GM19372 (cell line): ENCODE data around the gene TTLL4.
A peak's percentile ranks its signal among the peaks of the same experiment; 100 is the strongest.

Experiments
- ATAC-seq: cut with Tn5 transposase; IDR thresholded peaks from one replicate; pipeline ENCODE4 v1.9.1; 2021; ENCODE audit warnings: mild to moderate bottlenecking, low read depth, moderate library complexity; ENCODE audit not compliant: unreplicated experiment

Gene TTLL4

DNA sequence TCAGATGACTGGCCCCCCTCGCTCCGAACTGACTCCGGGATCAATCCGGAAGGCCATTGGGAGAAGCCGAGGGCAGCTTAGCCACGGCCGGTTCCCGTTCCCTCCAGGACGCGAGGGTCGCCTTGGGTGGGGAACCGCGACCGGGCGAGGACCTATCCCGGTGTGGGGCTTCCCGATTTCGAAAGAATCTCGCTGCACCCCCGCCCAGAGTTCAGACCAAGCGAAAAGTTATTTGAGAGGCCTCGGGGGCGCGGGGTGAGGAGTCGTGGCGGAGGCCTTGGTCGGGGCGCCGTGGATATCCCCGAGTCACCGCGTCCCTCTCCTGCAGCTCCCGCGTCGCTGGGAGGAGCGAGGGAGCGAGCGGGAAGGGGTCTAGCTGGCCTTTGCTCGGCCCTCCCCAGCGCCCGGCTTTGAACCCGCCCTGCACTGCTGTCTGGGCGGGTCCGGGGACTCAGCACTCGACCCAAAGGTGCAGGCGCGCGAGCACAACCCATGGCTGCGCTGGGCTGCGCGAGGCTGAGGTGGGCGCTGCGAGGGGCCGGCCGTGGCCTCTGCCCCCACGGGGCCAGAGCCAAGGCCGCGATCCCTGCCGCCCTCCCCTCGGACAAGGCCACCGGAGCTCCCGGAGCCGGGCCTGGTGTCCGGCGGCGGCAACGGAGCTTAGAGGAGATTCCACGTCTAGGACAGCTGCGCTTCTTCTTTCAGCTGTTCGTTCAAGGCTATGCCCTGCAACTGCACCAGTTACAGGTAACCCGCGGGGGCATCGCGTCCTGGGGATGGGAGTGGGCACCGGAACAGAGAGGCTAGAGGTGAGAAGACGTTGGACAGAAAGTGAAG lies 71.3 kb downstream of the TTLL4 start, which contains the start of gene CYP27A1:
TSS of gene CYP27A1 (plus strand) at position 457 of the 837 bp plus-strand sequence. CDS start at position 493, 36 bp downstream.
- peak; percentile 56 for ATAC-seq

DNA sequence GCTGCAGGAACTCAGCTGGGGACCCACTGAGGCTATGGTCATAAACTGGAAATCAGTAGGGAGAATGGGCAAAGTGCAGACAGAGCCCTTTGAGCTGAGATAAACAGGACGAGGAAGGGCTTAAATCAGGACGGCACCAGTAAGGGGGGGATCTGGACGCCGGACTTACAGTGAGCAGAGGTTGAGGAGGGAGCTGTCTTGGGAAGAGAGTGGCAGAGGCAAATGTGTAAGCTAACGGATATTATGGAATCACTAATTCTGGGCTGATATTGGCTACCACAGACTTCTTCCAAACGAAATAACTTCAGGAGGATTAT lies 71.9 kb downstream of the TTLL4 start:
- no peak for ATAC-seq

DNA sequence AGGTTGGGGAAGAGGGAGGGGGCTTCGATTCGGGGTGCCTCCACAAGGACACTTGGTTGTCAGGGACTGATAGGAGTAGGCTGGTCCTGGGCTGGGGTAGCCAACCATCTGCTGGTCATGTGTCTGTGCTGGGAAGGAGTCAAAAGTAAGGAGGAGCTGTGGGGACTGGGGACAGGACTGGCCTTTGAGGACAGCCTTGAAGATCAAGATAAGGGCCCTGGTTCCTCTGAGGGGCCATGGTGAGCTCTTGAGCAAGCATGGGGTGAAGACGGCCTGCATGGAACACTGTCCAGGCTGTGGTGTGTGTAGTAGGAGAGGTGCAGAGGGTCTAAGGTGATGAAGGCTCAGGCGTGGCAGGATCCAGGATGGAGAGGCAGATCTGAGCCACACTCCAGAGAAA lies 73.1 kb downstream of the TTLL4 start:
- no peak for ATAC-seq

DNA sequence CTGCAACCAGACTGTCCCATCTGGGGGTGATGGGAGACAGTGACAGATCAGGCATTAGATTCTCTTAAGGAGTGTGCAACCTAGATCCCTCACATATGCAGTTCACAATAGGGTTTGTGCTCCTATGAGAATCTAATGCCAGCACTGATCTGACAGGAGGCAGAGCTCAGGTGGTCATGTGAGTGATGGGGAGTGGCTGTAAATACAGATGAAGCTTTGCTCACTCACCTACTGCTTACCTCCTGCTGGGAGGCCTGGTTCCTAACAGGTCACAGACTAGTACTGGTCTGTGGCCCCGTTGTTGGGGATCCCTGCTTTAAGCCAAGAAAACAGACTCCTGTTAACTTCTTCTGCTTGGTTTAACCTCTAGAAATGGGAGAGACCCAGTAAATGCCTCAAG lies 74.5 kb downstream of the TTLL4 start:
- no peak for ATAC-seq

DNA sequence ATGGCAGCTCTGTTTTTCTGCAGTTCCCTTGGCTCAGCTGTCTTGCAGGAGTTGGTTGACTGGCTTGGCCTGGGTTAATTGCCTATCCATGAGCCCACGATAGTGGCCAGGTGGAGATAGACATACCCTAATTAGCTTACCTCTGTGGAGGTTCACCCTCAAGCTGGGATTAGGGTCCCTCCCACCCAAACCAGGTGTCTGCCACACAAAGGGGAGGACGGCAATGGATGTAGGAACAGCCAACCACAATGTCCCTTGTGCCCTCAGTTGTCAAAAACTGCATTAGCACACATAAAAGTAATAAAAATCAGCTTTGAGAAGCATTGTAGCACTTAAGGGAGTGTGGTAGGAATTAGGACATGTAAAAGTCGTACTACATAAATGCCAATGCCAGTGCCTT lies 75.5 kb downstream of the TTLL4 start:
- no peak for ATAC-seq

DNA sequence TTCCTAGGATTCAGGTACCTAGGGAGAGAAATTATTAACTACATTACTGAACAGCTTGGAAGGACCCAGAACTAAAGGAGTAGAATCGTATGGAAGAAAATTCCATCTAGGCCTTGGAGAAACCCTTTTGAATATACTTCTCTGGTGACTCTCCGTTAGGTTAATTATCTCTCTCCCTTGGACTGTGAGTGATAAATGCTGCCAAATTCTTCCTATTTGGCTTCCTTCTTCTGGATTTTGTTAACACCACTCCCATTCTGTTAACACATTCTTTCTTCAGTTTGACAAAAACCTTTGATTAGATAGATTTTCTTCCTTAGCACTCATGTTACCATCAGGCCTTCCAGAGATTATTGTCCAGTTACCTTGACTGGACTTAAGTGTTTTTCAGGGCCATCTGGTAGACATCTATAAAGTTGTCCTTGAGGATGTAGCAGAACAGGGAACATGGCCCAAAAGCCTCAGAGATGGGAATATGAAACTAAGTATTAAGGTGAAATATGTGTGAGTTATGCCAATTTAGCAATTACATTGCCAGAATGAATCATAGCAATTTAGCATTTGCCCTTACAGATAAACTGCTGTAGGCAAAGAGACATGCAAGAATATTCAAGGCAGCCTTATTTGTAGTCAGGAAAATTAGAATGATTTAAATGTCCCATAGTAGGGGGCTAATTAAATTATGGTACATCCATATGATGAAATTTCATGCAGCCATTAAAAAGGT lies 78.1 kb downstream of the TTLL4 start:
- ATAC-seq, result no peak

DNA sequence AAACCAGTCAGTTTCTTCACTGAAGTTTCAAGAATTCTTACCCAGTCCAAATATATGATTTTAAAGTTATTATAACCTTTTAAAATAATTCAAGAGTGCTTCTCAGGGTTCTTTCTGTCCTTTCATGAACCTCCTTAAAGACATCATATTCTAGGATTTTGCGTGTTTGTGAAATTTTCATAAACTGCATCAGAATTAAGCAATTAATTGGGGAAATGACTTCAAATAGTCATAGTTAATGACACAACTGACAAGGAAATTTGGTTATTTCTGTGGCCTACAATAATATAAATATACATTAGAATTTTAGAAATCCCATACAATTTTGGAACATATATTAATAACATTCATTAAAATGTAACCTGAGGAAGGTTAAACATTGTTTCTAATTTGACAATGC lies 81.8 kb downstream of the TTLL4 start:
- no peak for ATAC-seq

DNA sequence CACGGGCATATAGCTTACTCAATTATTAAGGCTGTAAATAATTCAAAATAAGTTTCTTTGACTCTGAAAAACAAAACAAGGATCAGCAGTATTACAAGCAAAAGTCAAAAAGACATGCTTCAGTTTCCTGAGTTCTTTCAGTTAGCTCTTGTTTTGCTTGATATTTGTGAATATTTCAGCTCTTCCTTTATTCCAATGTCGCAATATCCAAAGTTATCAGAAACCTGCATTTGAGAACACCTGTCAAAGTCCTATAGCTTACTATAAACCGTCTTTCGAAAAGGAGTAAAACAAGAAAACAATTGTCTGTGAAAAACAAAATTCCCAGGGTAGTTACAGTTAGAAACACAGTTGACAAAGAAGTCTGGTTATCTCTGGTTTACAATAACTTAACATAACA lies 86.1 kb downstream of the TTLL4 start:
- ATAC-seq, result no peak

DNA sequence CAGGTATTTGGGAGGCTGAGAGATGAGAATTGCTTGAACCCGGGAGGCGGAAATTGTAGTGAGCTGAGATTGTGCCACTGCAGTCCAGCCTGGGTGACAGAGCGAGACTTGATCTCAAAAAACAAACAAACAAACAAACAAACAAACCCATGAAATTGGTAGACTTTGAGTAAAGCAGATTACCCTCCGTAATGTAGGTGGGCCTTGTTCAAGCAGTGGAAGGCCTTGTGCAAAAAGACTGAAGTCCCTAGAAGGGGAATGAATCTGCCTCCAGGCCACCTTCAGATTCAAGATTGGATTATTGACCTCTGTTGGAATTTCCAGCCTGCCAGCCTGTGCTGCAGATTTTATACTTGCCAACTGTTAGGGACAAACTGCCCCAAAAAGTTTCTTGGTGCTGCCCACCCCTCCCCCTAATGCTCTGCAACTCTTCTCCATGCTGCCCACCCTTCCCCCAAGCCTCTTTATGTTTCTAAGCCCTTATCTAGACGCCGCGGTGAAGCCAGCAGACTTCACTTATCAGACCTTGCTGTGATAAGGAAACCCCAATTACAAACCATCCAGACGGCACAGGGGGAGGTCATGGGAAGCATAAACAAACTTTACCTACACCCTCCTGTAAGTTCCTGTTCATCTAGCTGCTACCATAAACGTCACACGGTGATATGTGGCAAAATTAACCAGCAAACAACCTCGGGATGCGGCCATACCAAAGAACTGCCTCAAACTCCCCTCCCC lies 88.3 kb downstream of the TTLL4 start:
- no peak for ATAC-seq

DNA sequence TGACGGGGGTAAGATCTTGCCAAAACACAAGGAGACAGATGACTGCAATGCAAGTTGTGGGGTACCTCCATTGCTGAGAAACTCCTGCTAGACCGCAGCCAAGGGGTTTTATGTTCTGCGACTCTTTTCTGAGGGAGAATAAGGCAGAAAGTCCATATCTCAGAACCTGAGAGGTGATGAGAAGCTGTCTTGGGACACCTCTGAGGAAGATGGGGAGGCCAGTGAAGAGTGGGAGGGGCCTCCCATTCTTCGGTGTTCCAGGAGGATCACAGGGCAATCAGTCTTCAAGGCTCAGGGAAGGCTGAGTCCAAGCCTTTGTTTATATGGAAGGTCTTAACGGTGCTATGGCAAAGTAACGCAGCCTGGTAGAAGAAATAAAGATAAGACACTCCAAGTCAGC lies 89.4 kb downstream of the TTLL4 start:
- ATAC-seq, result no peak

DNA sequence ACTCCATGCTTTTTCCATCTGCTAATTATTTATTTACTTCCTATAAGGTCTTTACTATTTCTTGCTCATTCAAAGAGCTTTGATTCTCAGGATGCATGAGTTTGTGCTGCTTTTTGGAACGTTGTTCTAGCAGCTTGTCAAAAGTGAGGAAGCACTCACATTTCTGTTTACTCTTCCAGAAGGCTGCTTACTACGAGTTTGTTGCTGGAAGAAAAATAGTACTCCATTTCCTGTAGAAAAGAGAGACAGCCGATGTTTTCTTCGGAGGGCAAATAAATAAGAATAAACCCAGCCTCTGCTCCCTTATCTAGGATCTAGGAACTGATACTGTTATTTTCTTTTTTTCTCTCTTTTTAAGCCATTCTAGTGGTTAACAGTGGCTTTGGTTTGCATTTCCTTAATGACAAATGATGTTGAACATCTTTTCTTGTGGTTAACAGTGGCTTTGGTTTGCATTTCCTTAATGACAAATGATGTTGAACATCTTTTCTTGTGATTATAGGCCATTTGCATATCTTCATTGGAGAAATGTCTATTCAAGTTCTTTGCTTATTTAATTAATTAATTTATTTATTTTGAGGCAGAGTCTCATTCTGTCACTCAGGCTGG lies 91.9 kb downstream of the TTLL4 start:
- ATAC-seq, result no peak

DNA sequence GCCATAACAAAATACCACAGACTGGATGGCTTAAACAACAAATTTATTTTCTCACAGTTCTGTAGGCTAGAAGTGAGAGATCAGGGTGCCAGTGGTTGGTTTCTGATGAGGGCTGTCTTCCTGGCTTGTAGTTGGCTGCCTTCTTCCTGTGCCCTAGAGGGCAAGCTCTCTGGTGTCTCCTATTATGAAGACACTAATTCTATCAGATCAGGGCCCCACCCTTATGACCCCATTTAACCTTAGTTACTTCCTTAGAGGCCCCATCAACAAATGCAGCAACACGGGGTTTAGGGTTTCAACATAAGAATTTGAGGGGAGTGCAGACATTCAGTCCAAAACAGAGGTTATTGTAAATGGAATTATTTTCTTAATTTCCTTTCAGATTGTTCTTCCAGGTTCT lies 94.2 kb downstream of the TTLL4 start:
- no peak for ATAC-seq
